Measurements from ENCODE around the gene RFX7.
A peak's percentile ranks its signal among the peaks of the same experiment; 100 is the strongest.

Gene RFX7

DNA sequence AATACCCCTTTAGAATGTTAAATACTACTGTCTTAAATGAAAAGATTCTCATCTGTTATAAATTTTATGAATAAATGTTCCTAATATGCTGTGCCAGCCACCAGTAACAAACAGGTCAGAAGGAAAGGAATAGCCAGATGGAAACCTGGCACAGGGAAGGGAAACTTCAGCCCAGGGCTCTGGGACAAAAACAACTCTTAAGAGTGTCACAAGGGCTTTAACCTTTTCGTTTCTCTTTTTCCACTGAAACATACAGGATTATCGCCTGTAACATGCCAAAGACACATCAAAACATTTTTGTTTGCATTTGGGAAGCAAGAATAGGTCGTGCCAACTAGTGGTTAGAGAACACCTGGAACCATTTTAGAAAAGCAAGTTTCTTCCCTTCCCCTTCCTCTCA lies 141.2 kb downstream of the RFX7 start:
- DNase-seq: no peak

DNA sequence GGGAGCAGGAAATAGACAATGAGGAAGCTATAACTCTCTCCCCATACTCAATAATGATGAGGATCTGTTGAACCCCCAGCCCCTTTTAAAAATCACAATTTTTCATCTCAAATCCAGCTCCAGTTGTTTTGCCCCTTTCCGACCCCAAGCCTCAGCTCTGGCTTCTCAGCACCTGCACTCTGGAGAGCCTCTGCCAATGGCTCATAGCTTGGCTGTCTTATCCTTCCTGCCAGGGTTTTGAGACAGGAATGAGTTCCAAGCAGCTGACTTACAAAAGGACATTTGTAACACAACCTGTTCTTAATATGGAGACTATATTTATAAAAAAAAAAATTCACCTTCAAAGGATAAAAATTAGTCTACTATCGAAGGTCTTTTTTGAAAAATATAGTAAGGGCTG lies 144.4 kb downstream of the RFX7 start:
- DNase-seq: no peak

DNA sequence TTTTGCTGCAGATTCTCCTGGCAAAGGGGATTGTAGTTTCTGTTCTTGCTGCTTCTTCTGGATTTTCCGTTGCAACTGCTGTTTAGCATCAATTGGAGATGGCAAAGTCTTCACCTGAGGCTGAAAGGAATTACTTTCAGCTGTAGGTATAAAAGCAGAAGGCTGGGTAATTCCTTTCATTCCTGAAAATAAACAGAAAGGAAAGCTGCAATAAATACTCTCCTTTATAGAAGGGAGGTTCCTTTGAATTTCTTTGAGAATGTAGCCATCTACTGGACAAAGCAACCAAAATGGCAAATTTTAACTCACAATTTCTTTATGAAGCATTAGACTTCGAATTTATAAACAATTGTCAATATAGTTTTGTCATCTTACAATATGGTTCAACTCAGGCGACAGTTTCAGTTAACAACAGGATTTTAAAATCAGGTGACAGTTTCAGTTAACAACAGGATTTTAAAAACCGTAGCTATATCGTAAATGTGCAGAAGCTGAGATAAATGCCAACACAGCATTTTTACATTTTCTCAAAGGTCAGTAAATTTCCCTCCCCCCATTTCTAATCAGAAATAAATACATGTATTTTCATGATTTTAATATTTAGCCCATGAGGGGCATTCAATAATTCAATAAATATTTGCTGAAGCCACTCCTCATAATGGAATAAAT lies 145.3 kb downstream of the RFX7 start:
- DNase-seq: no peak

GRCh38 chr15:56095406-56095805 lies 148.3 kb downstream of the RFX7 start:
- no peak for DNase-seq

- no peak for DNase-seq
Measured at GRCh38 chr15:56094171-56094570, 149.5 kb downstream of the RFX7 start.

GRCh38 chr15:56088389-56088788 lies 155.3 kb downstream of the RFX7 start:
- no peak for DNase-seq

GRCh38 chr15:56086566-56086965 lies 157.1 kb downstream of the RFX7 start:
- no peak for DNase-seq

- DNase-seq: no peak
Measured at GRCh38 chr15:56082263-56082761, 161.4 kb downstream of the RFX7 start.

GRCh38 chr15:56077081-56077480 lies 166.6 kb downstream of the RFX7 start:
- DNase-seq: no peak

DNA sequence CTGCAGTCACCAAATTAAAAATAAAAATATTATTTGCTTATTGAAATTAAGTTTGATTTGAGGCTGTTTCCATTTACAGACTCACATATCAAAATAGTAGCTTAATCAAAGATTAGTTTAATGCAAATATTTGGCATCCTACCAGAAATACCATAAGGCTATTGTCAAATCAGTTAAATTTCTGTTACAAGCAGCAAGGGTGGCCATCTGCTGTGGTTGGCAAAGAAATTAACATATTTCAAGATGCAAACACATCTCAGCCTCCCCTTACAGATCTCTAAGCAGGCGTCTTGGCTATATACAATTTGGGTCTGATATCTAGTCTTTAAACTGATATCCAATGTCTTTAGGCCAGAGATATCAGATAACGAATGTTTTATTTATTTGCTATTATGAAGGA lies 167.0 kb downstream of the RFX7 start:
- DNase-seq: no peak

DNA sequence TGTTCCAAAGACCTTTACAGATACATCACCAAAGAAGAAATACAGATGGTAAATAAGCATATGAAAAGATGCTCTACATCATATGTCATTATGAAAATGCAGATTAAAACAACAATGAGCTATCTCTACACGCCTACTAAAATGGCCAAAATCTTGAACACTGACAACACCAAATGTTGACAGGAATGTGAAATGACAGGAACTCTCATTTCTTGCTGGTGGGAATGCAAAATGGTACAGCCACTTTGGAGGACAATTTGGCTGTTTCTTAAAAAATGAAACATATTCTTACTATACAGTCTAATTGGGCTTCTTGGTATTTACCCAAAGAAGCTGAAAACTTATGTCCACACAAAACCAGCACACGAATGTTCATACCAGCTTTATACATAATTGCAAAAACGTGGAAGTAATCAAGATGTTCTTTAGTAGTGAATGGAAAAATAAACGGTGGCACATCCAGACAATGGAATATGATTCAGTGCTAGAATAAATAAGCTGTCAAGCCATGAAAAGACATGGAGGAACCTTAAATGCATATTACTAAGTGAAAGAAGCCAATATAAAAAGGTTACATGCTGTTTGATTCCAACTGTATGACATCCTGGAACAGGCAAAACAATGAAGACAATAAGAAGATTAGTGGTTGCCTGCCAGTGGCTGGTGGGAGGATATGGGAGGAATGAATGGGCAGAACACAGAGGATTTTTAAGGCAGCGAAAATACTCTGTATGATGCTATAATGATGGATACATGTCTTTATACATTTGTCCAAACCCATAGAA lies 169.0 kb downstream of the RFX7 start:
- no peak for DNase-seq

GRCh38 chr15:56064152-56064551 lies 179.5 kb downstream of the RFX7 start:
- DNase-seq: no peak

GRCh38 chr15:56059716-56060115 lies 184.0 kb downstream of the RFX7 start:
- DNase-seq: no peak

GRCh38 chr15:56058986-56059385 lies 184.7 kb downstream of the RFX7 start:
- no peak for DNase-seq

- no peak for DNase-seq
Measured at GRCh38 chr15:56056626-56057025, 187.1 kb downstream of the RFX7 start.

DNA sequence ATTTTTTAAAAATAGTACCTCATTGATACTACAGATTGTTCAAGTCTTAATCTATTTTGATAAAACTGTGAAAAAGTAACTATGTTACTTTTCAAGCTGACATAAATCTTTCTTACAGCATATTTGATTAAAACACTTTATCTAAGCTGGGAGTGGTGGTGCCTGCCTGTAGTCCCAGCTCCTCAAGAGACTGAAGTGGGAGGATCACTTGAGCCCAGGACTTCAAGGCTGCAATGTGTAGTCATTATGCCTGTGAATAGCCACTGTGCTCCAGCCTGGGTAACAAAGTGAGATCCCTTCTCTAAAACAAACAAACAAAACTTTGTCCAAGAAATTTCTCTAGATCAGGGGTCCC lies 190.7 kb downstream of the RFX7 start:
- no peak for DNase-seq

GRCh38 chr15:56052395-56053045 lies 191.2 kb downstream of the RFX7 start:
- peak; percentile 41 for DNase-seq

- no peak for DNase-seq
Measured at GRCh38 chr15:56051676-56052075, 192.0 kb downstream of the RFX7 start.

DNA sequence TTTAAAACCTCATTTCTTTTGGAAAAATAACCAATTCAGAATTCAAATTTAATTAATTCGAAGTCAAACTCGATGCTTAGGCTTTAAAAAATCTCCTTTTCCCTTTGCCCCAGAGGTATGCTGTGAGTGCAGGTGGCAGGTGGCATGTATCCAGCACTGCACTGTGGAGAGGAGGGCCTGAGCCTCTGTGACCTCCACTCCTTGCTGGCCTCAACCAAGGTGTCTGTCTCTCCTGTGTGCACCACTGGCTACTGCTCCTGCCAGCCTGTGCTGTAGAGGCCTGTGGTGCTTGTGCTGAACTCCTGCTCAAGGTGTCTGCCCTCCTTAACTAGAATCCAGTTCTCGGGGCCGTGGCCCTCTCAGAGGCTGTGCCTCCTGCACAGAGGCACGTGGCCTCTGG lies 194.1 kb downstream of the RFX7 start:
- DNase-seq: no peak

DNA sequence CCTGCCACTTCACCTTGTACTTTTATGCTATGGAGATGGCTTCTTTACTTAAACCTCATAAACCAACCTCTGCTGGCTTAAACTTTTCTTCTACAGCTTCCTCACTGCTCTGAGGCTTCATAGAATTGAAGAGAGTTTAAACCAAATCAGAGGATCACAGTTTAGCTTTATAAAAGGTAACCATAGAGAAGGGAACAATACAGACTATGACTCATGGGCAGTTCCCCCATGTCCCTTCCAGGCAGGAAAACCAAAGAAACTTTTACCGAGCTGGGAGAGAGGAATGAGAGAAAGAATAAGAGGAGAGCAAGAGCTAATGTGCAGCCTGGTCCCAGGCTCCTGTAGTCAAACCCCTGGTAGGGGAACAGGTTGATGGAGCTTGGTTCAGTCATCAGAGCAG lies 196.3 kb downstream of the RFX7 start:
- no peak for DNase-seq

DNA sequence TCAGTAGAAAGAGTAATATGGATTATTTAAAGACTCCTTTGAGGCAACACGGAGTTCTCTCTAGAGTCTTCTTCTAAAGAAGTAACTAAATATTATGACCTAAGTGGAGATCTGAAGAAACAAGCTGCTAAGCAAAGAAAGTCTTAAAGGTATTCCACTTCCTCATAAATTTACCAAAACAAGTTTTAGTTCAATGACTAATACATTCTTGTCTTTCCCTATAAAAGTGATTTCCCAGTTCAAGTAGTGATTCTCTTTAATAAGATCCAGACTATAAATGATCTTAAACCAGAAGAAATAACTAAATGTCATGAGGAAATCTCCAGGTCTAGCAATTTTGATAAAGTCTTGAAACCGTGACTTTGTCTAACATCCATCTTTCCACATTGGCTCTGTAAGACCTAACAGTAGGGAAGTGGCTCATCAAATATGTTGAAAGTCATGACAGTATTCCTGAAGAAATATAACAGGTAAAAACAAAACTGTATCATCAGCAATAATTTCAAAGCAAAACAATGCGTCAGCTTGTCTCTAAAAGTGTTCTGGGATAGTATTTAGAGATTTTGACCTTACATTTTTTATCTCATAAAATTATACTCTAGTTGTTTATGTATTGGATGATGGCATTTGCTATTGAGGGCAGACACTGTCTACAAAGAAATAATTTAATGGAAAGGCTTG lies 198.5 kb downstream of the RFX7 start:
- DNase-seq: no peak

DNA sequence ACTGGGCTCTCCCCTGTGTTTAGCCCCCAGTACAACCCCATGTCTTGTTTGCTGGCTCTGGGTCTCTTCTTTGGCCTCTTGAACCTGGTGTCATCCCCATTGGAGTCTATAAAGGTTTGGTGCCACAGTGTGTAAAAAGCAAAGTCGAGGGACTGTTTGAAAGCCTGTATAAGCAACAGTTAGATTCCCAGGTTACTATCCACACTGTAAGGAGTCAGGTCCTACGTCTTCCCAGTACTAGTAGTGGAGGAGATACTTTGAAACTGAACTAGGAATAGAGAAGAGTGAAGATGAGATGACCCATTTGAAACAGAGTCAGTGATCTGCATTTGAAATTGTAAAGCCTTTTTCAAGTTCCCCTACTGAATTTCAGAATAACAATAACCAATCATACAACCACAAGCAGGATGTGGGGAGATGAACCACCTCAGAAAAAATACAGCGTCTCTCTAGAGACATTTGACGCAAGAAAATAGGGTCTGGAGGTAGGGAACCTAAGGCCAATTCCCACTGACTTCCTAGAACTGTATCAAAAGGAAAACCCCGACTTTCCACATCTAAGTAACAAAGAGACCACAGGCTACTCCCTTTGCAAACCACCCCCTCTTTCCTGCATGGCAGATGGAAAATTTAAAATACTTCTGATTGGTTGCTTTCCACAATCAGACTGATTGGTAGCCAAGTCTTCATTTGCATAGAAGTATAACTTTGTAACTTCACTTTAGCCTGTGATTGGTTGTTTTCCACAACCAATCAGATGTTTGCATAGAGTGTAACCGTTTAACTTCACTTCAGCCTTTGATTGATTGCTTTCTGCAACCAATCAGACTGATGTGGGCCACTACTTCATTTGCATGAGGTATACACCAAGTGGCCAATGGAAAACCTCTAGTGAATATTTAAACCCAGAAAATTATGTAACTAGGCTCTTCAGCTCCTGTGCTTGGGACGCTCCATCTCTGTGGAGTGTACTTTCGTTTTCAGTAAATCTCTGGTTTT lies 200.4 kb downstream of the RFX7 start:
- DNase-seq: peak; percentile 54

Measured in activated CD4-positive, alpha-beta T cell treated with anti-CD3 and anti-CD28 coated beads, Interleukin-2, Interleukin-6, amounts not matched to agents 100 ng/mL and 50 ng/mL, durations not matched to agents 16 hours and 8 hours (primary cell).